HepG2 (cell line): ENCODE data around the gene SUSD6. TPM values are rescaled to one million over a fixed set of nuclear protein-coding genes. Genes with fewer than 3 reads are reported as not detected.

Experiments
- BCLAF1 ChIP-seq: fragments of 450-650 bp; IDR thresholded peaks from 2 replicates; pipeline ENCODE4 v1.6.1; 2017; ENCODE audit warnings: mild to moderate bottlenecking
- MXI1 ChIP-seq: IDR thresholded peaks from 3 replicates; pipeline ENCODE4 v1.6.1; 2012; ENCODE audit warnings: low read depth, low read length, inconsistent platforms, borderline replicate concordance
- PATZ1 ChIP-seq: sonication (generic); formaldehyde crosslinking; IDR thresholded peaks from 2 replicates; pipeline ENCODE4 v1.4.0; 2020; ENCODE audit warnings: missing genetic modification reagents
- TARDBP ChIP-seq: sonication (generic); formaldehyde crosslinking; IDR thresholded peaks from 2 replicates; pipeline ENCODE4 v1.8.0; 2022; ENCODE audit warnings: mild to moderate bottlenecking, missing genetic modification reagents
- ZBTB37 ChIP-seq: sonication (generic); formaldehyde crosslinking; IDR thresholded peaks from 2 replicates; pipeline ENCODE4 v1.4.0; 2020; ENCODE audit warnings: mild to moderate bottlenecking, missing genetic modification reagents
- ZNF335 ChIP-seq: sonication (generic); formaldehyde crosslinking; IDR thresholded peaks from 2 replicates; pipeline ENCODE4 v1.4.0; 2020; ENCODE audit warnings: missing genetic modification reagents
- ZNF574 ChIP-seq: sonication (generic); formaldehyde crosslinking; IDR thresholded peaks from 2 replicates; pipeline ENCODE4 v1.4.0; 2020; ENCODE audit warnings: missing genetic modification reagents
- ZNF639 ChIP-seq: conservative IDR thresholded peaks from 2 replicates; pipeline ENCODE4 v1.6.1; 2018; ENCODE audit warnings: missing genetic modification reagents
- ZNF777 ChIP-seq: sonication (generic); formaldehyde crosslinking; IDR thresholded peaks from 2 replicates; pipeline ENCODE4 v1.4.0; 2020; ENCODE audit warnings: missing genetic modification reagents
- polyA plus RNA-seq, 8 experiments: library from polyadenylated mRNA; depleted of rRNA in 3 of 8; stranded (reverse) in 7 of 8; unstranded in 1 of 8; fragments of >200 nt; fragmentation: Illumina TruSeq in 4 of 8; extraction: Trizol in 4 of 8; gene quantifications; 2 replicates each; pipeline versions ENCODE4 v1.2.1 to v1.2.3, GENCODE V29; 2011 to 2016; ENCODE audit warnings: low read depth in 4 of 8, missing spikeins in 1 of 8, mixed read lengths in 1 of 8; ENCODE audit not compliant: insufficient read depth in 1 of 8
- total RNA-seq, 5 experiments: library from RNA; depleted of rRNA; stranded (reverse); fragments of >200 nt; fragmentation: Illumina TruSeq; extraction: Trizol; gene quantifications; 2 replicates each; pipeline ENCODE4 v1.2.3, GENCODE V29; 2016; ENCODE audit warnings: low read depth in 1 of 5
- TF ChIP-seq, protein P1 (sequence below): sonication (generic); formaldehyde crosslinking; IDR thresholded peaks from 2 replicates; pipeline ENCODE4 v1.4.0; 2020; ENCODE audit warnings: missing genetic modification reagents, borderline replicate concordance

The SUSD6 gene
- total and polyA plus RNA-seq, 2 of the 13 experiments (the other 11 are each of a cell fraction or from before 2014, with no cell fraction given), result 7.2 to 7.4 TPM

- TF ChIP-seq ZNF777 (CRISPR knock-in tag), result 0 out of 2 replicates have a peak, but pooled peaks have one; percentile 29
- no peak for TF ChIP-seq ZNF335 (CRISPR knock-in tag)
- peak; percentile 71 for TF ChIP-seq PATZ1
- no peak for TF ChIP-seq ZBTB37 (CRISPR knock-in tag)
- TF ChIP-seq TARDBP (CRISPR knock-in tag), result 0 out of 2 replicates have a peak, but pooled peaks have one; percentile 45
- no peak for TF ChIP-seq ZNF639 (CRISPR knock-in tag)
- TF ChIP-seq, protein P1, sequence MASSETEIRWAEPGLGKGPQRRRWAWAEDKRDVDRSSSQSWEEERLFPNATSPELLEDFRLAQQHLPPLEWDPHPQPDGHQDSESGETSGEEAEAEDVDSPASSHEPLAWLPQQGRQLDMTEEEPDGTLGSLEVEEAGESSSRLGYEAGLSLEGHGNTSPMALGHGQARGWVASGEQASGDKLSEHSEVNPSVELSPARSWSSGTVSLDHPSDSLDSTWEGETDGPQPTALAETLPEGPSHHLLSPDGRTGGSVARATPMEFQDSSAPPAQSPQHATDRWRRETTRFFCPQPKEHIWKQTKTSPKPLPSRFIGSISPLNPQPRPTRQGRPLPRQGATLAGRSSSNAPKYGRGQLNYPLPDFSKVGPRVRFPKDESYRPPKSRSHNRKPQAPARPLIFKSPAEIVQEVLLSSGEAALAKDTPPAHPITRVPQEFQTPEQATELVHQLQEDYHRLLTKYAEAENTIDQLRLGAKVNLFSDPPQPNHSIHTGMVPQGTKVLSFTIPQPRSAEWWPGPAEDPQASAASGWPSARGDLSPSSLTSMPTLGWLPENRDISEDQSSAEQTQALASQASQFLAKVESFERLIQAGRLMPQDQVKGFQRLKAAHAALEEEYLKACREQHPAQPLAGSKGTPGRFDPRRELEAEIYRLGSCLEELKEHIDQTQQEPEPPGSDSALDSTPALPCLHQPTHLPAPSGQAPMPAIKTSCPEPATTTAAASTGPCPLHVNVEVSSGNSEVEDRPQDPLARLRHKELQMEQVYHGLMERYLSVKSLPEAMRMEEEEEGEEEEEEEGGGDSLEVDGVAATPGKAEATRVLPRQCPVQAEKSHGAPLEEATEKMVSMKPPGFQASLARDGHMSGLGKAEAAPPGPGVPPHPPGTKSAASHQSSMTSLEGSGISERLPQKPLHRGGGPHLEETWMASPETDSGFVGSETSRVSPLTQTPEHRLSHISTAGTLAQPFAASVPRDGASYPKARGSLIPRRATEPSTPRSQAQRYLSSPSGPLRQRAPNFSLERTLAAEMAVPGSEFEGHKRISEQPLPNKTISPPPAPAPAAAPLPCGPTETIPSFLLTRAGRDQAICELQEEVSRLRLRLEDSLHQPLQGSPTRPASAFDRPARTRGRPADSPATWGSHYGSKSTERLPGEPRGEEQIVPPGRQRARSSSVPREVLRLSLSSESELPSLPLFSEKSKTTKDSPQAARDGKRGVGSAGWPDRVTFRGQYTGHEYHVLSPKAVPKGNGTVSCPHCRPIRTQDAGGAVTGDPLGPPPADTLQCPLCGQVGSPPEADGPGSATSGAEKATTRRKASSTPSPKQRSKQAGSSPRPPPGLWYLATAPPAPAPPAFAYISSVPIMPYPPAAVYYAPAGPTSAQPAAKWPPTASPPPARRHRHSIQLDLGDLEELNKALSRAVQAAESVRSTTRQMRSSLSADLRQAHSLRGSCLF (CRISPR knock-in tag), result no peak
- TF ChIP-seq BCLAF1, result no peak
- TF ChIP-seq MXI1, result peak; percentile 52; the same call in 1 of the 3 replicates
- peak; percentile 2; the same call in 1 of the 2 replicates for TF ChIP-seq ZNF574 (CRISPR knock-in tag)
Observed at GRCh38 chr14:69611172-69612013, at the start of gene SUSD6 (continued).
